Neural progenitor cell (in vitro differentiated cells): Measurements from ENCODE around the gene PDCD11.

ENCODE experiments used
- EZH2phosphoT487 ChIP-seq: fragments of 200-600 bp; sonication (generic); IDR thresholded peaks from 2 replicates; pipeline ENCODE4 v1.6.1; 2017; ENCODE audit warnings: antibody characterized with exemption
- TF ChIP-seq, protein P1 (sequence below): fragments of 200-600 bp; sonication (generic); IDR thresholded peaks from 2 replicates; pipeline ENCODE4 v1.5.1; 2017; ENCODE audit warnings: antibody characterized with exemption, mild to moderate bottlenecking

DNA sequence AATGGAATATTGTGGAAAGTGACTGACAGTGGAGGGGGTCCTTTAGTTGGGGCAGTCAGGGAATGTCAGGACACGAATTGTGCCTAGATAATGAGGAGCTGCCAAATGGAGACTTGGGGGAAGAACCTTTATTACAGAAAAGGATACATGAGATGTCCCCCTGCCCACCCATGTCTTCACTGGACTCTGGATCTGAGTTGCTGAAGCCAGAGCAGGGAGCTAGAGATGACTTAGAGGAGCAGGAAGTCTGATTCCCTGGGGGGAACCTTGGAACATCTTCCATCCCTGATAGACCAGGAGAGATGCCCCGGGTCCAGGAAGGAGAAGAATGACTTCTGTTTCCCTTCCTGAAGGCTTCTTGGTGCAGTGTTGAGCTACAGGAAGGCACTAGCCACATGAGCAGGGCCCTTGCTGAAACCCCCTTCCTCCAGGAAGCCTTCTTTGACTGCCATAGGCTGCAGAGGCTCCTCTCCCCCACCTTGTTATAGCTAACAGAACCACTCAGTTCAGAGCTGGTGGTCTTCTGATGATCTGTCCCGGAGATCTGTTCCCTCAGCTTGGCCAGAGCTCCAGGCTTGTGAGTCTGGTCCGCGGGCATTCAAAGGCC, 96.3 kb downstream of the PDCD11 start:
- TF ChIP-seq, protein P1, sequence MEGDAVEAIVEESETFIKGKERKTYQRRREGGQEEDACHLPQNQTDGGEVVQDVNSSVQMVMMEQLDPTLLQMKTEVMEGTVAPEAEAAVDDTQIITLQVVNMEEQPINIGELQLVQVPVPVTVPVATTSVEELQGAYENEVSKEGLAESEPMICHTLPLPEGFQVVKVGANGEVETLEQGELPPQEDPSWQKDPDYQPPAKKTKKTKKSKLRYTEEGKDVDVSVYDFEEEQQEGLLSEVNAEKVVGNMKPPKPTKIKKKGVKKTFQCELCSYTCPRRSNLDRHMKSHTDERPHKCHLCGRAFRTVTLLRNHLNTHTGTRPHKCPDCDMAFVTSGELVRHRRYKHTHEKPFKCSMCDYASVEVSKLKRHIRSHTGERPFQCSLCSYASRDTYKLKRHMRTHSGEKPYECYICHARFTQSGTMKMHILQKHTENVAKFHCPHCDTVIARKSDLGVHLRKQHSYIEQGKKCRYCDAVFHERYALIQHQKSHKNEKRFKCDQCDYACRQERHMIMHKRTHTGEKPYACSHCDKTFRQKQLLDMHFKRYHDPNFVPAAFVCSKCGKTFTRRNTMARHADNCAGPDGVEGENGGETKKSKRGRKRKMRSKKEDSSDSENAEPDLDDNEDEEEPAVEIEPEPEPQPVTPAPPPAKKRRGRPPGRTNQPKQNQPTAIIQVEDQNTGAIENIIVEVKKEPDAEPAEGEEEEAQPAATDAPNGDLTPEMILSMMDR, result no peak
- TF ChIP-seq EZH2phosphoT487, result no peak
